Uterus (tissue), 4 donors: ENCODE results near the gene KMT2A. TPM values are rescaled to one million over a fixed set of nuclear protein-coding genes. Genes with fewer than 3 reads are reported as not detected.

Source experiments
- DNase-seq, 2 donors: peaks; one replicate each; pipeline ENCODE4 v3.0.0-alpha.2; 2019 to 2020
- H3K27ac ChIP-seq, 2 donors: fragments of 200-600 bp; sonication (generic); 1 replicate in 1 of 2; 2 replicates in 1 of 2; pipeline ENCODE4 v1.5.1; 2016 to 2018
- H3K27me3 ChIP-seq, 2 donors: fragments of 200-600 bp; sonication (generic); one replicate each; pipeline ENCODE4 v1.5.1; 2018 to 2019; ENCODE audit warnings: control low read depth in 1 of 2
- H3K36me3 ChIP-seq, 2 donors: fragments of 200-600 bp; sonication (generic); one replicate each; pipeline ENCODE4 v1.5.1; 2019; ENCODE audit warnings: control low read depth in 1 of 2
- H3K4me1 ChIP-seq, 2 donors: fragments of 200-600 bp; sonication (generic); one replicate each; pipeline ENCODE4 v1.5.1; 2018 to 2019; ENCODE audit warnings: control low read depth in 1 of 2
- H3K4me3 ChIP-seq, 2 donors: fragments of 200-600 bp; sonication (generic); 1 replicate in 1 of 2; 2 replicates in 1 of 2; pipeline ENCODE4 v1.5.1; 2018 to 2019; ENCODE audit warnings: mild to moderate bottlenecking in 1 of 2
- H3K9me3 ChIP-seq, 2 donors: fragments of 200-600 bp; sonication (generic); one replicate each; pipeline ENCODE4 v1.5.1; 2019; ENCODE audit warnings: control low read depth in 1 of 2
- CTCF ChIP-seq, 4 experiments: fragments of 200-600 bp in 2 of 4; fragments of 450-650 bp in 2 of 4; sonication (generic) in 2 of 4; IDR thresholded peaks; one replicate each; pipeline ENCODE4 v1.5.1; 2016 to 2019; ENCODE audit warnings: antibody characterized with exemption in 4 of 4, mild to moderate bottlenecking in 2 of 4, moderate library complexity in 1 of 4
- POLR2A ChIP-seq, 2 donors: fragments of 450-650 bp; IDR thresholded peaks; one replicate each; pipeline ENCODE4 v1.6.1; 2016; ENCODE audit warnings: antibody characterized with exemption in 2 of 2, mild to moderate bottlenecking in 1 of 2, moderate library complexity in 1 of 2
- intact Hi-C: fragments of 100-400 bp; cut with DNase I; formaldehyde crosslinking; loops from one replicate; pipeline ENCODE4 v1.15.1; 2023; ENCODE audit warnings: low total_unique reads
- total RNA-seq, 4 donors: library from RNA; depleted of rRNA in 3 of 4; stranded (reverse); fragments of >200 nt in 3 of 4; gene quantifications; one replicate each; pipeline versions ENCODE4 v1.1.0 to v1.2.4, GENCODE V29; 2014 to 2023
- donor health status: DM: yes; HTN: yes; CAD: no.

KMT2A gene
- total RNA-seq, 4 donors from 2014 or later, result 41.0 to 142 (median 73.9) TPM

GRCh38 chr11:118514103-118514502 lies 77.8 kb downstream of the KMT2A start:
- no peak for DNase-seq
- Histone ChIP-seq H3K4me3 (no peak overlapping the region), H3K4me1 (no peaks in the 10 kb centered on the region), H3K36me3 (no peaks in the 10 kb centered on the region), H3K9me3 (no peaks in the 10 kb centered on the region), H3K27me3 (no peaks in the 10 kb centered on the region), H3K27ac (no peak overlapping the region)
- TF ChIP-seq CTCF (IDR thresholded peaks at IDR 0.05), result no peak
- no peak for TF ChIP-seq POLR2A (IDR thresholded peaks at IDR 0.05)
- intact Hi-C loops, result no loop called here

GRCh38 chr11:118519549-118519948 lies 83.3 kb downstream of the KMT2A start:
- intact Hi-C loops, result no loop called here

GRCh38 chr11:118521892-118522311 lies 85.6 kb downstream of the KMT2A start:
- no peaks in the 10 kb centered on the region for H3K36me3 ChIP-seq

More at GRCh38 chr11:118519549-118519948, 83.3 kb downstream of the KMT2A start:
- DNase-seq, result no peak
- Histone ChIP-seq H3K4me3 (no peak overlapping the region), H3K9me3 (no peaks in the 10 kb centered on the region), H3K36me3 (no peaks in the 10 kb centered on the region), H3K27me3 (no peaks in the 10 kb centered on the region), H3K27ac (no peak overlapping the region), H3K4me1 (no peaks in the 10 kb centered on the region)
- TF ChIP-seq CTCF (IDR thresholded peaks at IDR 0.05) (no peak), POLR2A (IDR thresholded peaks at IDR 0.05) (no peak)

GRCh38 chr11:118522571-118523072 lies 86.3 kb downstream of the KMT2A start:
- Histone ChIP-seq H3K4me1 (no peaks in the 10 kb centered on the region), H3K27ac (no peak overlapping the region), H3K36me3 (no peaks in the 10 kb centered on the region), H3K9me3 (no peaks in the 10 kb centered on the region), H3K27me3 (no peaks in the 10 kb centered on the region), H3K4me3 (no peak overlapping the region)
- no peak for DNase-seq
- intact Hi-C loops, result no loop called here
- TF ChIP-seq POLR2A (IDR thresholded peaks at IDR 0.05), result no peak
- peak in 2 of 4 experiments; percentile 5 to 30 for TF ChIP-seq CTCF (IDR thresholded peaks at IDR 0.05)

More at GRCh38 chr11:118521892-118522311, 85.6 kb downstream of the KMT2A start:
- no peaks in the 10 kb centered on the region for H3K27me3 ChIP-seq
- DNase-seq, result no peak
- no peak overlapping the region for H3K27ac ChIP-seq
- TF ChIP-seq CTCF (IDR thresholded peaks at IDR 0.05), result no peak
- no peak for TF ChIP-seq POLR2A (IDR thresholded peaks at IDR 0.05)
- no peaks in the 10 kb centered on the region for H3K4me1 ChIP-seq
- no peaks in the 10 kb centered on the region for H3K9me3 ChIP-seq
- no peak overlapping the region for H3K4me3 ChIP-seq
- intact Hi-C loops, result no loop called here

GRCh38 chr11:118524356-118524755 lies 88.1 kb downstream of the KMT2A start:
- no peaks in the 10 kb centered on the region for H3K9me3 ChIP-seq
- no peaks in the 10 kb centered on the region for H3K4me1 ChIP-seq
- no peak overlapping the region for H3K27ac ChIP-seq
- intact Hi-C loops, result no loop called here
- no peaks in the 10 kb centered on the region for H3K36me3 ChIP-seq
- H3K27me3 ChIP-seq, result no peaks in the 10 kb centered on the region
- H3K4me3 ChIP-seq, result no peak overlapping the region
- no peak for DNase-seq
- TF ChIP-seq CTCF (IDR thresholded peaks at IDR 0.05), result no peak
- no peak for TF ChIP-seq POLR2A (IDR thresholded peaks at IDR 0.05)
